Testis (tissue), 3 donors: Measurements from ENCODE around the gene GABRA4. TPM values are rescaled to one million over a fixed set of nuclear protein-coding genes. Genes with fewer than 3 reads are reported as not detected.

Experiments
- DNase-seq: peaks from one replicate; pipeline ENCODE4 v3.0.0-alpha.2; 2019
- H3K27ac ChIP-seq, 2 donors: fragments of 200-600 bp; sonication (generic); one replicate each; pipeline ENCODE4 v1.5.1; 2019
- H3K27me3 ChIP-seq: fragments of 200-600 bp; sonication (generic); one replicate; pipeline ENCODE4 v1.5.1; 2019
- H3K36me3 ChIP-seq: fragments of 200-600 bp; sonication (generic); one replicate; pipeline ENCODE4 v1.5.1; 2017; ENCODE audit warnings: low read depth; ENCODE audit errors: missing control alignments
- H3K4me1 ChIP-seq: fragments of 200-600 bp; sonication (generic); one replicate; pipeline ENCODE4 v1.5.1; 2019
- H3K4me3 ChIP-seq, 2 donors: fragments of 200-600 bp; sonication (generic); one replicate each; pipeline ENCODE4 v1.5.1; 2017 to 2019
- H3K9me3 ChIP-seq: fragments of 200-600 bp; sonication (generic); one replicate; pipeline ENCODE4 v1.5.1; 2017
- CTCF ChIP-seq, 3 experiments: fragments of 450-650 bp in 2 of 3; fragments of 200-600 bp in 1 of 3; sonication (generic) in 1 of 3; IDR thresholded peaks; one replicate each; pipeline ENCODE4 v1.5.1; 2016 to 2019; ENCODE audit warnings: antibody characterized with exemption in 3 of 3, mild to moderate bottlenecking in 2 of 3, moderate library complexity in 1 of 3
- POLR2A ChIP-seq: fragments of 450-650 bp; IDR thresholded peaks from one replicate; pipeline ENCODE4 v1.6.1; 2017; ENCODE audit warnings: antibody characterized with exemption, mild to moderate bottlenecking, moderate library complexity
- WGBS, 2 donors: methylation state at CpG; one replicate each; pipeline ENCODE4 v1.1.5; 2018; 5-methylcytosine and 5-hydroxymethylcytosine counted together
- intact Hi-C: fragments of 100-400 bp; cut with DNase I; formaldehyde crosslinking; loops from one replicate; pipeline ENCODE4 v1.15.1; 2023; ENCODE audit warnings: low total_unique reads
- polyA plus RNA-seq: library from polyadenylated mRNA; stranded (reverse); fragments of 350-450 nt; fragmentation: Illumina TruSeq; extraction: RNeasy Lipid Tissue Mini Kit (QIAGEN cat#74804); gene quantifications from one replicate; pipeline ENCODE4 v1.2.3, GENCODE V29; 2014; ENCODE audit warnings: low read depth, low replicate concordance; ENCODE audit not compliant: insufficient read depth
- total RNA-seq, 2 donors: library from RNA; depleted of rRNA; stranded (reverse); fragments of >200 nt; gene quantifications; one replicate each; pipeline ENCODE4 v1.2.3, GENCODE V29; 2016

GABRA4 gene
- total and polyA plus RNA-seq, 3 donors from 2014 or later = 0.25 to 3.5 (median 0.94) TPM

- Histone ChIP-seq H3K4me3 (no peak overlapping the region), H3K27ac (no peak overlapping the region), H3K36me3 (no peaks in the 10 kb centered on the region), H3K4me1 (no peaks in the 10 kb centered on the region), H3K9me3 (no peaks in the 10 kb centered on the region), H3K27me3 (no peaks in the 10 kb centered on the region)
- DNase-seq = no peak
- intact Hi-C loops = no loop called here
- TF ChIP-seq POLR2A = no peak
- no peak for TF ChIP-seq CTCF (IDR thresholded peaks at IDR 0.05)
- 70 to 80% methylated on average over 2 of the region's 2 CpGs for WGBS, 2 donors
Measured at GRCh38 chr4:46870411-46870810, 123.0 kb downstream of the GABRA4 start.

Other genes with a start within 250 kb of the GABRA4 start
- gene COX7B2, start 84.3 kb downstream of the GABRA4 start, total RNA-seq = 10 to 100 TPM; 14.3 to 17.0 TPM
- gene COX7B2, start 84.3 kb downstream of the GABRA4 start, polyA plus RNA-seq = 199 TPM
- gene GABRB1, start 38.0 kb upstream of the GABRA4 start, total RNA-seq = under 1 TPM; 0.50 to 0.87 TPM
- gene GABRB1, start 38.0 kb upstream of the GABRA4 start, polyA plus RNA-seq = not detected